Naive thymus-derived CD4-positive, alpha-beta T cell (primary cell): Measurements from ENCODE around the gene IFNLR1. TPM values are rescaled to one million over a fixed set of nuclear protein-coding genes. Genes with fewer than 3 reads are reported as not detected.

Experiments
- ATAC-seq: fragments of 150-1000 bp; cut with Tn5 transposase; 2 replicates; pipeline ENCODE4 v1.10.0; 2021; ENCODE audit warnings: mild to moderate bottlenecking, moderate library complexity
- CTCF ChIA-PET: fragments of 350-600 bp; sonication (Branson Sonifier 250); formaldehyde crosslinking; loops from one replicate; lab custom pipeline; 2021; ENCODE audit warnings: antibody characterized with exemption; lab: Charles Lee
- POLR2A ChIA-PET: fragments of 350-600 bp; sonication (Branson Sonifier 250); formaldehyde crosslinking; loops from one replicate; lab custom pipeline; 2021; ENCODE audit warnings: antibody characterized with exemption, inconsistent platforms; lab: Charles Lee
- DNase-seq, 9 donors: peaks; one replicate each; pipeline versions ENCODE4 v3.0.0 to v3.0.0-alpha.2; 2020 to 2022; ENCODE audit warnings: mixed read lengths in 1 of 9
- H3K27ac ChIP-seq: one replicate; pipeline ENCODE4 v1.7.0; 2013; ENCODE audit warnings: mild to moderate bottlenecking, low read depth, low read length, moderate library complexity
- H3K27me3 ChIP-seq, 2 donors: one replicate each; pipeline ENCODE4 v1.7.0; 2013; ENCODE audit warnings: low read length in 2 of 2, mild to moderate bottlenecking in 2 of 2, moderate library complexity in 2 of 2; ENCODE audit not compliant: control insufficient read depth in 2 of 2, insufficient read depth in 2 of 2
- H3K36me3 ChIP-seq, 3 experiments: 1 replicate in 2 of 3; 2 replicates in 1 of 3; pipeline ENCODE4 v1.7.0; 2013; ENCODE audit warnings: low read length in 3 of 3, mild to moderate bottlenecking in 3 of 3, moderate library complexity in 1 of 3; ENCODE audit not compliant: insufficient read depth in 3 of 3, control insufficient read depth in 2 of 3
- H3K4me1 ChIP-seq, 2 donors: one replicate each; pipeline ENCODE4 v1.7.0; 2013; ENCODE audit warnings: low read length in 2 of 2, mild to moderate bottlenecking in 2 of 2, moderate library complexity in 1 of 2; ENCODE audit not compliant: control insufficient read depth in 2 of 2, insufficient read depth in 2 of 2
- H3K4me3 ChIP-seq: 2 replicates; pipeline ENCODE4 v1.7.0; 2013; ENCODE audit warnings: mild to moderate bottlenecking, low read length
- H3K9me3 ChIP-seq, 3 experiments: 1 replicate in 2 of 3; 2 replicates in 1 of 3; pipeline ENCODE4 v1.7.0; 2013; ENCODE audit warnings: low read length in 3 of 3; ENCODE audit not compliant: control insufficient read depth in 2 of 3
- H3K27ac Mint-ChIP-seq, 9 donors: one replicate each; pipeline ENCODE4 v1.8.0; 2020 to 2022; ENCODE audit warnings: mixed read lengths in 9 of 9, mild to moderate bottlenecking in 8 of 9, moderate library complexity in 5 of 9, inconsistent platforms in 2 of 9
- H3K27me3 Mint-ChIP-seq, 5 donors: one replicate each; pipeline ENCODE4 v1.8.0; 2021 to 2022; ENCODE audit warnings: mixed read lengths in 5 of 5, mild to moderate bottlenecking in 1 of 5
- H3K36me3 Mint-ChIP-seq, 5 donors: one replicate each; pipeline ENCODE4 v1.8.0; 2020 to 2022; ENCODE audit warnings: mixed read lengths in 5 of 5, mild to moderate bottlenecking in 3 of 5, inconsistent platforms in 1 of 5
- H3K4me1 Mint-ChIP-seq, 7 donors: one replicate each; pipeline ENCODE4 v1.8.0; 2020 to 2022; ENCODE audit warnings: mixed read lengths in 7 of 7, mild to moderate bottlenecking in 3 of 7, inconsistent platforms in 1 of 7
- H3K4me3 Mint-ChIP-seq, 10 donors: one replicate each; pipeline ENCODE4 v1.8.0; 2020 to 2022; ENCODE audit warnings: mild to moderate bottlenecking in 10 of 10, mixed read lengths in 10 of 10, moderate library complexity in 6 of 10, inconsistent platforms in 2 of 10
- H3K9me3 Mint-ChIP-seq, 11 donors: one replicate each; pipeline ENCODE4 v1.8.0; 2020 to 2022; ENCODE audit warnings: mixed read lengths in 11 of 11, mild to moderate bottlenecking in 4 of 11, inconsistent platforms in 1 of 11, moderate library complexity in 1 of 11
- intact Hi-C, 2 donors: fragments of 100-400 bp; cut with micrococcal nuclease; formaldehyde crosslinking; loops; one replicate each; pipeline ENCODE4 v1.15.1; 2023
- polyA plus RNA-seq, 2 donors: library from polyadenylated mRNA; unstranded; fragments of 300-500 nt; fragmentation: Illumina TruSeq; gene quantifications; one replicate each; pipeline ENCODE4 v1.2.3, GENCODE V29; 2021
- total RNA-seq, 6 experiments: library from RNA in 5 of 6; stranded (reverse) in 5 of 6; gene quantifications; 1 replicate in 5 of 6; 2 replicates in 1 of 6; pipeline ENCODE4 v1.2.3 and lab custom pipeline; 2021 to 2026

Gene IFNLR1
- total and polyA plus RNA-seq, 7 experiments from 2014 or later = 0.08 to 3.9 (median 1.5) TPM

DNA sequence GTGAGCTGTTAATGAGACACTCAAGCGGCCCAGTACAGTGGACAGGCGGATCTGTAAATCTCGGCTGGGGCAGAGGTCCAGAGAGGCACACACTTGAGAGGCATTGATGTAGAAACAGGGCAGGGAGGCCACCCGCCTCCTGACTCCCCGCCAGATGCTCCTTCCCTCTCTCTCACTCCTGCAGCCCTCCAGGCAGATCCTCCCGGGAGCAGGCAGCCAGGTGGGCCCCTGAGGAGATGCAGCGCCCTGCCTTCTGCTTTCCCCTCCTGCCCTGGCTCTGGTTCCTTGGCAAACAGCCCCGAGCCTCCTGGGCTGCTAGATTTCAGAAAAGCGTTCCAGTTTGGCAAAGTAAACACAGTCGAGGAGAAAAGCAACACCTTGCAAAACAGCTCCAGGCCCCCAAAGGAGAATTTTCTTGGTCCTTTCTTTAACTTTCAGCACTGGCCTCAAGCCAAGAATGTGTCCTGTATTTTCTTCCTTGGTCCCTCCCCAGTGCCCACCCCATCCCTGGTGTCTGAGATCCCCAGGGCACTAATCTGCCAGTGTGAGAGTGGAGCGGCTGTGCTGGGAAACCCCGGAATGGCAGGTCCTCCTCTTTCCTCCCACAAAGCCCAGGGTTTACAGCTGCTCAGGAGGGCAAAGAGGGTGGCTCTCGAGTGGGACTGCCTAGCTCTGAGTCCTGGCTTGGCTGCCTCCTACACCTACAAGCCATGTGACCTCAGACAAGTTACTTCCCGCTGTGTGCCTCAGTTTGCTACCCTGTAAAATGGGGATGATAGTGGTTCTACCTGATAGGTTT is 29.4 kb upstream of the IFNLR1 start:
- H3K36me3 Mint-ChIP-seq = peaks cover 0 to 4% (median 1%) of the 10 kb centered on the region in 5 donors
- peaks cover 22 to 57% (median 29%) of the 10 kb centered on the region in 5 donors for H3K27me3 Mint-ChIP-seq
- ChIA-PET POLR2A (no interaction called here), CTCF (interaction anchor here (1.5 kb wide), 1 partner anchor 175 kb away, joined by 4 read pairs; no protein-coding TSS in a partner anchor)
- ATAC-seq = no peak
- H3K9me3 ChIP-seq = peaks cover 0 to 8% (median 0%) of the 10 kb centered on the region in 3 experiments
- no peaks in the 10 kb centered on the region for H3K27me3 ChIP-seq
- intact Hi-C loops = no loop called here
- H3K36me3 ChIP-seq = no peaks in the 10 kb centered on the region
- H3K4me1 ChIP-seq = no peaks in the 10 kb centered on the region
- peaks cover 0 to 2% (median 0%) of the 10 kb centered on the region in 7 donors for H3K4me1 Mint-ChIP-seq
- no peak overlapping the region for H3K27ac ChIP-seq
- no peak overlapping the region for H3K27ac Mint-ChIP-seq
- no peak overlapping the region for H3K4me3 Mint-ChIP-seq
- peaks cover 0 to 8% (median 1%) of the 10 kb centered on the region in 11 donors for H3K9me3 Mint-ChIP-seq
- no peak overlapping the region for H3K4me3 ChIP-seq
- no peak for DNase-seq

DNA sequence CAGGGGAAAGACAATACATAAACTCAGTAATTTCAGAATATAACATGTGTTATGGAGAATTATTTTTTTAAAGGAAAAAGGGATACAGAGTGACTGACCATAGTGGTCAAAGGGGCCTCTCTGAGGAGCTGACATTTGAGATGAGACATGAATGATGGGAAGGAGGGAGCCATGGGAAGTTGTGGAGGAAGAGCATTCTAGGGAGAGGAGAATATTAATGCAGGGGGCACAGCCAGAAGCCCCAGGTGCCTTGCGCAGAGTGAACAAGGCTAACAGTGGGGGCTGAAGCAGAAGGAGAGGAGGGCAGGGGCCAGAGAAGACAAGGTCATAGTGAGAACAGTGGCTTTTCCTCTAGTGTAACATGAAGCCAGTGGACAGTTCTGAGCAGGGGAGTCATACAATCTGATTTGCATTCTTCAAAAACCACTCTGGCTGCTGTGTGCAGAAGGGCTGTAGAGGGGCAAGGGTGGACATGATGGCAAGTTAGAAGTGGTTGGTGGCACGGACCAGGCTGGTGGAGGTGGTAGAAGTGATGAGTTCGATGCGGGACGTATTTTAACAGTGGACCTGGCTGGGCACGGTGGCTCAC is 28.2 kb upstream of the IFNLR1 start:
- Histone ChIP-seq H3K27me3 (no peaks in the 10 kb centered on the region), H3K36me3 (no peaks in the 10 kb centered on the region), H3K9me3 (peaks cover 0 to 8% (median 0%) of the 10 kb centered on the region in 3 experiments), H3K27ac (no peak overlapping the region), H3K4me3 (no peak overlapping the region), H3K4me1 (no peaks in the 10 kb centered on the region)
- H3K4me1 Mint-ChIP-seq = peaks cover 0 to 2% (median 0%) of the 10 kb centered on the region in 7 donors
- intact Hi-C loops = no loop called here
- ATAC-seq = no peak
- peaks cover 21 to 59% (median 27%) of the 10 kb centered on the region in 5 donors for H3K27me3 Mint-ChIP-seq
- no peak overlapping the region for H3K4me3 Mint-ChIP-seq
- CTCF ChIA-PET = interaction anchor here (1.5 kb wide), 1 partner anchor 176 kb away, joined by 4 read pairs; no protein-coding TSS in a partner anchor
- H3K36me3 Mint-ChIP-seq = peaks cover 0 to 3% (median 1%) of the 10 kb centered on the region in 5 donors
- POLR2A ChIA-PET = no interaction called here
- peaks cover 0 to 8% (median 1%) of the 10 kb centered on the region in 11 donors for H3K9me3 Mint-ChIP-seq
- no peak for DNase-seq
- no peak overlapping the region for H3K27ac Mint-ChIP-seq

DNA sequence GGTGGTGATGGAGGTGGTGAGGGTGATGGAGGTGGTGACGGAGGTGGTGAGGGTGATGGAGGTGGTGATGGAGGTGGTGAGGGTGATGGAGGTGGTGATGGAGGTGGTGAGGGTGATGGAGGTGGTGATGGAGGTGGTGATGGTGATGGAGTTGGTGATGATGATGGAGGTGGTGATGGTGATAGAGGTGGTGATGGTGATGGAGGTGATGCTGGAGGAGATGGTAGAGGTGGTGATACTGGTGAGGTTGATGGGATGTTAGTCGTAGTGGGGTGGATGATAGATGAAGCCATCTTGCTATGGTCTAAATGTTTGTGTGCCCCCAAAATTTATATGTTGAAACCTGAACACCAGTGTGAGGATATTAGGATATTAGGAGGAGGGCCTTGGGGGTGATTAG is 25.3 kb upstream of the IFNLR1 start:
- H3K9me3 ChIP-seq = peaks cover 0 to 8% (median 0%) of the 10 kb centered on the region in 3 experiments
- no peaks in the 10 kb centered on the region for H3K36me3 ChIP-seq
- H3K4me3 ChIP-seq = no peak overlapping the region
- no peaks in the 10 kb centered on the region for H3K4me1 Mint-ChIP-seq
- H3K36me3 Mint-ChIP-seq = peaks cover 0 to 1% (median 0%) of the 10 kb centered on the region in 5 donors
- no peak overlapping the region for H3K4me3 Mint-ChIP-seq
- H3K9me3 Mint-ChIP-seq = peaks cover 0 to 8% (median 1%) of the 10 kb centered on the region in 11 donors
- intact Hi-C loops = no loop called here
- no peak overlapping the region for H3K27ac ChIP-seq
- no peaks in the 10 kb centered on the region for H3K27me3 ChIP-seq
- ChIA-PET CTCF (no interaction called here), POLR2A (no interaction called here)
- no peaks in the 10 kb centered on the region for H3K4me1 ChIP-seq
- no peak overlapping the region for H3K27ac Mint-ChIP-seq
- H3K27me3 Mint-ChIP-seq = peaks cover 6 to 41% (median 11%) of the 10 kb centered on the region in 5 donors
- ATAC-seq (no peak), DNase-seq (no peak)

DNA sequence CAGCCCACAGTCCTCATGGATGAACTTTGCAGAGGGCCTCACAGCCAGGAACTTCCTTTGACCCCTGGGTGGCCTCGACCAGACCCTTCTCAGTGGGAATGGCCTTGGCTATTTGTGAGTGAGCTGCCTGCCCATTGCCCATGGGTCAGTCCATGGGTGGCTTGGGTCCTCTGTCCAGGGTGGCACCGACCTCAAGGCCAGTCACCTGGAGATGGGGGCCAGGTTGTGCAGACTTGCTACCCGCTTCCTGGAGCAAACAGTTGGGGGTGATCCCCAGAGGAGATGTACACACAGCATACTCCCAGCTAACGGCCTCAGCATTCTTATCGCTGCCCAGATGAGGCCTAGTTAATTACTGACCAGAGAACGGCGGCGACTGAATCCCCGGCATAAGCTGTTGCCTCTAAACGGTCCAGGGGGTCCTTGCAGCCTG is 23.1 kb upstream of the IFNLR1 start:
- H3K27ac ChIP-seq = no peak overlapping the region
- Mint-ChIP-seq H3K27me3 (peaks cover 0 to 24% (median 6%) of the 10 kb centered on the region in 5 donors), H3K4me1 (no peaks in the 10 kb centered on the region), H3K27ac (no peak overlapping the region), H3K36me3 (peaks cover 0 to 1% (median 0%) of the 10 kb centered on the region in 5 donors), H3K9me3 (peaks cover 0 to 8% (median 1%) of the 10 kb centered on the region in 11 donors), H3K4me3 (no peak overlapping the region)
- no peak for ATAC-seq
- no peaks in the 10 kb centered on the region for H3K36me3 ChIP-seq
- intact Hi-C loops = no loop called here
- CTCF ChIA-PET = interaction anchor here (1.2 kb wide), 1 partner anchor 181 kb away, joined by 5 read pairs; no protein-coding TSS in a partner anchor
- POLR2A ChIA-PET = interaction anchor here (1.2 kb wide), 1 partner anchor 65 kb away, joined by 3 read pairs; no protein-coding TSS in a partner anchor
- no peaks in the 10 kb centered on the region for H3K27me3 ChIP-seq
- DNase-seq = no peak
- no peak overlapping the region for H3K4me3 ChIP-seq
- no peaks in the 10 kb centered on the region for H3K4me1 ChIP-seq
- peaks cover 0 to 8% (median 0%) of the 10 kb centered on the region in 3 experiments for H3K9me3 ChIP-seq

DNA sequence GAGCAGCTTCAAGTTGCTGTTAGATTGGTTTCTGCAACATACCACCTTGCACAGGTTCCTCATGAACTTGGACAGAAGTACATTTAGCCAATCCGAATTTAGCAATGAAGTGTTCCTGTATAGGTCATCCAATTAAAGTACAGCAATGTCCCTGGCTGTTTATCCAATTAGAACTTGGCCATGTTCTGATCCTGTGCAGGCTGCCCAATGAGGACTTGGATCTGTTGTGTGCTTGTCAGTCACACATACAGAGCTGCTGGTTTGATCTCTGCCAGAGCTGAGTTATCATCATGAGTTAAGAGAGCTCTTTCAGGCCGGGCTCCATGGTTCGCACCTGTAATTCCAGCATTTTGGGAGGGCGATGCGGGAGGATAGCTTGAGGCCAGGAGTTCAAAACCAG is 22.0 kb upstream of the IFNLR1 start:
- no peaks in the 10 kb centered on the region for H3K4me1 Mint-ChIP-seq
- CTCF ChIA-PET = interaction anchor here (0.8 to 1.2 kb wide), 2 partner anchors 175 to 182 kb away, joined by 3 to 5 read pairs; no protein-coding TSS in a partner anchor
- H3K27ac Mint-ChIP-seq = no peak overlapping the region
- H3K27ac ChIP-seq = no peak overlapping the region
- DNase-seq (no peak), ATAC-seq (no peak)
- H3K4me1 ChIP-seq = no peaks in the 10 kb centered on the region
- POLR2A ChIA-PET = interaction anchor here (0.5 to 1.2 kb wide), 2 partner anchors 66 to 430 kb away, joined by 3 to 4 read pairs; no protein-coding TSS in a partner anchor
- no peak overlapping the region for H3K4me3 ChIP-seq
- H3K4me3 Mint-ChIP-seq = no peak overlapping the region
- H3K27me3 ChIP-seq = no peaks in the 10 kb centered on the region
- peaks cover 0 to 18% (median 0%) of the 10 kb centered on the region in 5 donors for H3K27me3 Mint-ChIP-seq
- intact Hi-C loops = loop anchor here in 1 of 2 donors (10.0 kb wide), 1 partner anchor 626 kb away; no protein-coding TSS in a partner anchor
- H3K36me3 Mint-ChIP-seq = peaks cover 0 to 1% (median 0%) of the 10 kb centered on the region in 5 donors
- peaks cover 0 to 8% (median 0%) of the 10 kb centered on the region in 3 experiments for H3K9me3 ChIP-seq
- H3K36me3 ChIP-seq = no peaks in the 10 kb centered on the region
- peaks cover 0 to 8% (median 1%) of the 10 kb centered on the region in 11 donors for H3K9me3 Mint-ChIP-seq

DNA sequence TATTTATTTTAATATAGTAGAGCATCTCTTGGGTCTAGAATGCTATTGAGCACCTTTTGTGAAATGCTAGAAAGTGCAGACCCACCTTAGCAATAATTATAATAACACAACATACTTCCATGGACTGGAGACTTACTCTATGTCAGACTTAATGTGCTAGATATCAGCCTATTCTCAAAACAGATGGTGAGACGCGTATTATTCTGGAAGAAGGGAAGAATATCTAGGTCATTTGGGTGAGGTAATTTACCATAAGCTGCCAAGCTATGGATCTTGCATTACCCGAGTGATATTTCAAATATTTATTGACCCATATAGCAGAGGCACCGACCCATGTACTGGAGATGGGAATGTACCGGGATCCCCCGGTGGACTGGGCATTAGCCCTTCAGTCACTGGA is 20.6 kb upstream of the IFNLR1 start:
- CTCF ChIA-PET = no interaction called here
- no peak for ATAC-seq

More for the DNA sequence above, 20.6 kb upstream of the IFNLR1 start:
- Histone ChIP-seq H3K9me3 (peaks cover 0 to 8% (median 0%) of the 10 kb centered on the region in 3 experiments), H3K27ac (no peak overlapping the region), H3K4me3 (no peak overlapping the region), H3K36me3 (no peaks in the 10 kb centered on the region), H3K4me1 (no peaks in the 10 kb centered on the region), H3K27me3 (no peaks in the 10 kb centered on the region)
- Mint-ChIP-seq H3K4me1 (peaks cover 0 to 5% (median 0%) of the 10 kb centered on the region in 7 donors), H3K9me3 (peaks cover 0 to 8% (median 1%) of the 10 kb centered on the region in 11 donors), H3K27ac (no peak overlapping the region), H3K27me3 (peaks cover 0 to 10% (median 0%) of the 10 kb centered on the region in 5 donors), H3K36me3 (peaks cover 0 to 1% (median 0%) of the 10 kb centered on the region in 5 donors), H3K4me3 (no peak overlapping the region)
- no peak for DNase-seq
- POLR2A ChIA-PET = no interaction called here
- intact Hi-C loops = loop anchor here in 1 of 2 donors (10.0 kb wide), 1 partner anchor 627 kb away; no protein-coding TSS in a partner anchor
